HG03378 (cell line): ENCODE results near the gene USP5.
"Not testable (repeated sequence)": the region's sequence is repeated elsewhere in the genome, so short reads cannot be mapped to it uniquely, and the experiment has no call there.

Experiments
- ATAC-seq: cut with Tn5 transposase; IDR thresholded peaks from one replicate; pipeline ENCODE4 v1.9.1; 2021; ENCODE audit warnings: mild to moderate bottlenecking, moderate library complexity; ENCODE audit not compliant: unreplicated experiment

Gene USP5

GRCh38 chr12:6887460-6887859, 35.5 kb downstream of the USP5 start:
- no peak for ATAC-seq

- ATAC-seq, result no peak
Measured at GRCh38 chr12:6888360-6888759, 36.4 kb downstream of the USP5 start.

- not testable (repeated sequence) for ATAC-seq
Measured at GRCh38 chr12:6888794-6889193, 36.8 kb downstream of the USP5 start.

GRCh38 chr12:6889775-6890573, 38.0 kb downstream of the USP5 start:
- not testable (repeated sequence) for ATAC-seq

- ATAC-seq, result peak; percentile 81
Measured at GRCh38 chr12:6890789-6891645, 39.1 kb downstream of the USP5 start.

GRCh38 chr12:6891646-6892001, 39.7 kb downstream of the USP5 start:
- ATAC-seq, result no peak

GRCh38 chr12:6892683-6893082, 40.7 kb downstream of the USP5 start:
- ATAC-seq, result not testable (repeated sequence)

- ATAC-seq, result no peak
Measured at GRCh38 chr12:6894321-6894720, 42.4 kb downstream of the USP5 start.

GRCh38 chr12:6896846-6897435, 45.0 kb downstream of the USP5 start:
- no peak for ATAC-seq

GRCh38 chr12:6899427-6899826, 47.5 kb downstream of the USP5 start:
- no peak for ATAC-seq

- ATAC-seq, result no peak
Measured at GRCh38 chr12:6899837-6900519, 48.0 kb downstream of the USP5 start.

GRCh38 chr12:6902448-6902847, 50.5 kb downstream of the USP5 start:
- no peak for ATAC-seq

GRCh38 chr12:6903722-6904121, 51.8 kb downstream of the USP5 start:
- no peak for ATAC-seq

- peak; percentile 75 for ATAC-seq
Measured at GRCh38 chr12:6904280-6905276, 52.6 kb downstream of the USP5 start, which contains the start of gene LRRC23. Gene LRRC23 (plus strand): TSS chr12:6904822. CDS start chr12:6905634, 812 bp downstream.

GRCh38 chr12:6905414-6906040, 53.6 kb downstream of the USP5 start:
- no peak for ATAC-seq

GRCh38 chr12:6908141-6908540, 56.2 kb downstream of the USP5 start:
- not testable (repeated sequence) for ATAC-seq

- no peak for ATAC-seq
Measured at GRCh38 chr12:6909421-6910145, 57.6 kb downstream of the USP5 start.

- no peak for ATAC-seq
Measured at GRCh38 chr12:6912164-6912935, 60.4 kb downstream of the USP5 start.
